Right lobe of liver (tissue), 4 donors: ENCODE results near the gene PUS3.

Experiments
- CTCF ChIP-seq, 4 donors: fragments of 200-600 bp in 3 of 4; fragments of 450-650 bp in 1 of 4; IDR thresholded peaks; one replicate each; pipeline versions ENCODE4 v1.5.1 to v1.8.0; 2016 to 2022; ENCODE audit warnings: antibody characterized with exemption in 4 of 4, mild to moderate bottlenecking in 2 of 4
- POLR2A ChIP-seq: fragments of 450-650 bp; IDR thresholded peaks from one replicate; pipeline ENCODE4 v1.6.1; 2017; ENCODE audit warnings: antibody characterized with exemption, mild to moderate bottlenecking
- donor health status: DM: no; HTN: no; CAD: no.
- donor health status: DM: no; HTN: no; CAD: no.
- donor health status: DM: no; HTN: yes; CAD: no.

- TF ChIP-seq CTCF (IDR thresholded peaks at IDR 0.05) (no peak), POLR2A (no peak)
Observed at GRCh38 chr11:125918140-125918840, 15.3 kb upstream of the PUS3 start.
